Right ventricle myocardium superior (tissue), 1 donor: ENCODE results near the gene OSTM1. TPM values are rescaled to one million over a fixed set of nuclear protein-coding genes. Genes with fewer than 3 reads are reported as not detected.
A peak's percentile ranks its signal among the peaks of the same experiment; 100 is the strongest.

Experiments
- ATAC-seq: fragments of 200-7000 bp; cut with Tn5 transposase; one replicate; pipeline ENCODE4 v1.9.1; 2020; ENCODE audit warnings: mild to moderate bottlenecking; ENCODE audit not compliant: poor library complexity
- DNase-seq: peaks from one replicate; pipeline ENCODE4 v3.0.0-alpha.2; 2020
- intact Hi-C: fragments of 100-400 bp; cut with DNase I; formaldehyde crosslinking; loops from one replicate; pipeline ENCODE4 v1.11.2; 2022
- long read RNA-seq: library from polyadenylated mRNA; unstranded; transcript quantifications from one replicate; pipeline ENCODE4 v2.0.0, GENCODE V29; 2021
- total RNA-seq: library from RNA; stranded (reverse); fragmentation: NEBNext Ultra II Directional; extraction: Animal tissue kit (Norgen Biotek cat#: 25700); gene quantifications from one replicate; pipeline ENCODE4 v1.2.1, GENCODE V29; 2021
- donor health status: DM: no; HTN: yes; CAD: no; lungs with severe emphysema.

OSTM1 gene, protein sequence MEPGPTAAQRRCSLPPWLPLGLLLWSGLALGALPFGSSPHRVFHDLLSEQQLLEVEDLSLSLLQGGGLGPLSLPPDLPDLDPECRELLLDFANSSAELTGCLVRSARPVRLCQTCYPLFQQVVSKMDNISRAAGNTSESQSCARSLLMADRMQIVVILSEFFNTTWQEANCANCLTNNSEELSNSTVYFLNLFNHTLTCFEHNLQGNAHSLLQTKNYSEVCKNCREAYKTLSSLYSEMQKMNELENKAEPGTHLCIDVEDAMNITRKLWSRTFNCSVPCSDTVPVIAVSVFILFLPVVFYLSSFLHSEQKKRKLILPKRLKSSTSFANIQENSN
- total RNA-seq: 35.4 TPM
- long read RNA-seq, full-length matches to known transcripts: 131 of 139 reads
- long read RNA-seq, partial matches to known transcripts: 4 of 139 reads
- long read RNA-seq, other reads (novel, unspliced or antisense): 4 of 139 reads

- DNase-seq (peak; percentile 95), ATAC-seq (peak; percentile 100)
- intact Hi-C loops: no loop called here
These were observed at the start of gene OSTM1 for GRCh38 chr6:108074359-108075144. TSS of gene OSTM1 (minus strand) at chr6:108074741. CDS start at chr6:108074651, 90 bp downstream.

DNA sequence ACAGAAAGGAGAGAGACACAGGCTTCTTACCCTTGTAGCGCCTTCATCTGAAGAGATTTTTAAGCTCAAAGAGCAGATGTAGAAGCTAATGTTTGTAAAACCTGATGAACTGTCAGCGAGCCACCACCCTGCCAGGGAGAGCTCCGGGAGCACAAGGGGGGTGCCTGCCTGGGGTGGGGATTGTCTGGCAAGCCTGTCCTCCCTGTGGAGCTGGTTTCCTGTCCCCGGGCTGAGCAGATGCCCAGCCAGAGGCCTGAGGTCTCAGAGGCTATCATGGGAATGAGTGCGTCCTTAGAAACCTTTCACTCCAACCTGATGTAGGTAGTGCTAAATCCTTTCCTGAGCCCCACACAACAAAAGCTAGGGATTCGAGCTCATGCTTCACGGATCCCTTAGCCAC, 49.4 kb upstream of the OSTM1 start:
- no peak for DNase-seq
- intact Hi-C loops: no loop called here
- ATAC-seq: no peak

- ATAC-seq: no peak
- no peak for DNase-seq
- intact Hi-C loops: no loop called here
These were observed 49.0 kb upstream of the OSTM1 start for GRCh38 chr6:108123481-108123929.

GRCh38 chr6:108121612-108122011, 47.1 kb upstream of the OSTM1 start:
- intact Hi-C loops: no loop called here
- ATAC-seq (no peak), DNase-seq (no peak)

DNA sequence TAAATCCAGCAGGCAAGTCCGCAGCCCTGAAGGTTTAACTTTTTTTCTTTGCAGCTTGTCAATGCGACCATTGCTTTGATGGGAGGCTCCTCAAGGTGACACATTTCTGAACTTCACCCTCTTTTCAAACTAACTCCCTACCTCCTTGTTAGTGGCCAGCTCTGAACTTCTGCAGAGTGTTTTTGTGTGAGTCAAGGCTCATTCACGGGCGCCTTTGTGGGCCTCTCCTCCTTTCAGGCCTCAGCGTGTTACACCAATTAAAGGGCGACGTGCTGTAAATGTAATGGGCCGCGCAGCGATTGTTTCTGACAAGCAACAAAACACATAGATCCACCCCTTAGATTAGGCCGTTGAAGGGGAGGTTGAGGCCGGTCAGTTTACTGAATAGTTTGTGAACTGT, 45.8 kb upstream of the OSTM1 start:
- no peak for DNase-seq
- no peak for ATAC-seq
- intact Hi-C loops: no loop called here

DNA sequence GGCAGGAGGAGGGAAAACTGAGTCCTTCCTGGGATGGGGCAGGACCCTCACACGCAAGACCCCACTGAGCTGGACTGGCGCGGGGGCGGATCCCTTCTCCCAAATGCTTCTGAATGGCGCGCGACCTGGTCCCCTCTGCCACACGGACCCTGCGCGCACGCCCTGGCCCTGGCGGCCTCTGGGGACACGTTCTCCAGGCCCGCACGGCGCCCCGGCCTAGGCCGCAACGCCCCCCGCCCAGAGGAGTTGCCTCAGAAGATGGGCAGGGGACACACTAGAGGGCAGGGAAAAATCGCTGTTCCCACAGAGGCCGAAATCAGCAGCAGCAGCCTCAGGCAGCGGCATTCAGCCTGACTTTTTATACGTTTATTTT, 45.2 kb upstream of the OSTM1 start:
- intact Hi-C loops: loop anchor here (10.0 kb wide), 2 partner anchors 375 to 405 kb away; no protein-coding TSS in a partner anchor
- ATAC-seq (no peak), DNase-seq (no peak)

DNA sequence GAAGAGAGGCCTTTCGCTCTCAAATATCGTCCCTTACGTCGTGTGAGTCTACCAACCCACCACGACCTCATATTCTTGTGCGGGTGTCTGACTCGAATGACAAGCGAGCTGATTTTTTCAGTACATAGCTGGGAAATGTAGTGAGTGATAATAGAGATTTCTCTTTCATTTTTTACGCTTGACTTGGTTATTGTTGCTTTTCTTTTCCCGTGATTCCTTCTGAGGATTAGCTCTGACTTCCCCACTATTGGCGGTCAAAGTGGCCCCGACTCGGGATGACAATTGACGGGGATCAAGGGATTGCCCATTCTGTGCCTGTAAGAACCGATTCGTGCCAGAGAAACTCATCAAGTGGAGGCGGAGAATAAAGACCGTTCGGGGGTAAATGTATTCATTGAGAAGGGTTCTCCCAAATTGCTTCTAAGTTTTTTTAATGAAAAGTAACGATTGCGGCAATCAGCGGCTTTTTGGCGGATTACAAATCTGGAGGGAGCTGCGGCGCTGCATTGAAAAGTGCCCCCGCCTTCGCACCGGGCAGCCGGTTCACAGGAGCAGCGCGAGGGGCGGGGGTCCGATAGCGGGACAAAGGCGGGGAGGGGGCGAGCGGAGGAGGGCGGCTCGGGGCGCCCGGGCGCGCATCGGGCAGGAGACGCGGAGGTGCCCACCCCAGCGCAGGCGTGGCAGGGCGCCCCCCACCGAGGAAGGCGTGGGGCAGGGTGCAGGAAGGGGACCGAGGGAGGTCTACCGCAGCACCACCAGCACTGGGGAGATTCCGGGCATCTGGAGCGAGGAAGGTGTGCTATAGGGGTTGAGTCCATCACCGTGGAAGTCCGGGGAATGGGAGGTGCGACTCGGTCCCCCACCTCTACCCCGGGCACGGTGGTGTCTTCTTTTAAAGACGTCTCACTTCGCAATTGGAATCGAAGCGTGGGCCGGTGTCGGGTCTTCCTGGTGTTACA, 44.5 kb upstream of the OSTM1 start:
- DNase-seq: no peak
- no peak for ATAC-seq
- intact Hi-C loops: loop anchor here (10.0 kb wide), 2 partner anchors 376 to 406 kb away; no protein-coding TSS in a partner anchor

- DNase-seq (no peak), ATAC-seq (no peak)
These were observed 43.8 kb upstream of the OSTM1 start for GRCh38 chr6:108118359-108118724.

GRCh38 chr6:108117427-108118358, 43.2 kb upstream of the OSTM1 start:
- intact Hi-C loops: loop anchor here (10.0 kb wide), 2 partner anchors 377 to 407 kb away; no protein-coding TSS in a partner anchor
- DNase-seq (peak; percentile 60), ATAC-seq (peak; percentile 51)

More at GRCh38 chr6:108118359-108118724, 43.8 kb upstream of the OSTM1 start:
- intact Hi-C loops: loop anchor here (10.0 kb wide), 2 partner anchors 376 to 406 kb away; no protein-coding TSS in a partner anchor

DNA sequence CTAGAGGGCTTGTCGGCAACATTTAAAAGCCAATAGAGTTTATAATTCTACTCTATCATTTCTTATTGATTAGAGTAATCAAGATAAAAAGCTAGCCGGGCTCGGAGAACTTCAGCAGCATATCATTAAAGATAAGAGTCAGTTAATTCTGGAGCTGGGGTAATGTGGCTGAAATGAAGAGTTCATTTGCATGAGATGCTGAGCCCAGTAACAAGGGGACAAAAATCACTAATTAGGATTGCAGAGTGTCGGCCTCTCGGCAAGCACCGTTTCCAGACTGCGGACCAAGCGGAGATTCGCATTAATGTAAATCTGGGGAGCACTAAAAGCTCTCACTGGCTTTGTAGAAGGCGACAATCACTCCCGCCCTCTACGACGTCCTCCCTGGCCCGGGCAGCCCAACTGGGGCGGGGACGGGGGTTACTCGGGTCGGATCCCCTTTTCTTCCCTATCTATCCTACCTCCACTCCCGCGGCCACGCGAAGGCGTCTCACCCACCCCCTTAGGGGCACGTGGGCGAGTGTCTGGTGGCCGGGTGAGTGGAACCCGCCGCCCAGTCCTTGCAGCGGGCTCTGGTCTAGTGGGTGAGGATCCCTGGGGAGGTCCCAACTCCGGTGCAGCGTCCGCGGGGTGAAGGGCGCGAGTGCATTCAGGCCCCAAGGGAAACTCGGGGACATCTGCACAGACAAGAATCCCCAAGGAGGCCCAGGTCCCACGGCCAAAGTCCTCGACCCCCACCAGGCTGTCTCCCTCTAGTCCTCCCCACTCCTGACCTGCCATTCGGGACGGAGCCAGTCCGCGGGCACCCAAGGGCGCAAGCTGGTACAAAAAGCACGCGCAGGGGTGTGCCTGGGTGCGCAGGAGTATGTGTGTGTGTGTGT, 42.2 kb upstream of the OSTM1 start:
- intact Hi-C loops: loop anchor here (10.0 kb wide), 2 partner anchors 378 to 408 kb away; no protein-coding TSS in a partner anchor
- DNase-seq (no peak), ATAC-seq (no peak)

- peak; percentile 43 for DNase-seq
- no peak for ATAC-seq
- intact Hi-C loops: loop anchor here (10.0 kb wide), 2 partner anchors 379 to 409 kb away; no protein-coding TSS in a partner anchor
These were observed 41.1 kb upstream of the OSTM1 start for GRCh38 chr6:108115598-108116058.

DNA sequence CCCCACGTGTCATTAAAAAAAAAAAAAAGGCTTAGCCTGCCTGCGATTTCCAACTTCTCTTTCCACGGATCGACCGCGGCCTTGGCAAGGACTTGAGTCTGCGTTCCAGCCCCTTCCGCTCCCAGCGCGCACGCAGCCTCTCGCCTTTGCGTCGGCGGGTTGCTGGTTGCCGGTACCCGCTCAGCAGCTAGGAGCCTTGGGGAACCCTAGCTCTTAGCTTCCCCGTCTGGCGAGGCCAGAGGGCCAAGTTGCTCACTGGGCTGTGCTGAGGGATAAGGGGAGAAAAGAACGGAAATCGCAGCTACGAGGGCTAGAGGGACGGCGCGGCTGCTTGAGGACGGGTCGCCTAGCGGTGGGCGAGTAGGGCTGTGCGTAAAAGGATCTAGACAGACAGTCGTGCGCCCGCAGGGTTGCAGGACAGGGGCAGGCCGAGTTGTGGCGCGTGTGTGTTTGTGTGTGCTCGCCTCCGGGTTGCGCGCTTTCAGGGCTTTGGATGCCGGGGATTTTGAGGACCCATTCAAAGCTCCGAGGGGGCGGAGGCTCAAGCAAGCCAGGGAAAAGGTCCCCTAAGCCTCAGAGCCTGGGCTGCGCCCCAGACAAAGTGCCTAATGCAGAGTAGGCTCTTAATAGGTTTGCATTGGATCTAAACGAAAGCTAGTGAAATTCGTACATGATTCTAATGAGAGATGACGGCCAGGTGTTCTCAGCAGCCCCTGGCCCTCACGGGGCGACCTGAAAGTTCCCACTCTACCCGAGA, 40.5 kb upstream of the OSTM1 start:
- peak; percentile 78 for ATAC-seq
- peak; percentile 83 for DNase-seq
- intact Hi-C loops: loop anchor here (10.0 kb wide), 2 partner anchors 380 to 410 kb away; no protein-coding TSS in a partner anchor

DNA sequence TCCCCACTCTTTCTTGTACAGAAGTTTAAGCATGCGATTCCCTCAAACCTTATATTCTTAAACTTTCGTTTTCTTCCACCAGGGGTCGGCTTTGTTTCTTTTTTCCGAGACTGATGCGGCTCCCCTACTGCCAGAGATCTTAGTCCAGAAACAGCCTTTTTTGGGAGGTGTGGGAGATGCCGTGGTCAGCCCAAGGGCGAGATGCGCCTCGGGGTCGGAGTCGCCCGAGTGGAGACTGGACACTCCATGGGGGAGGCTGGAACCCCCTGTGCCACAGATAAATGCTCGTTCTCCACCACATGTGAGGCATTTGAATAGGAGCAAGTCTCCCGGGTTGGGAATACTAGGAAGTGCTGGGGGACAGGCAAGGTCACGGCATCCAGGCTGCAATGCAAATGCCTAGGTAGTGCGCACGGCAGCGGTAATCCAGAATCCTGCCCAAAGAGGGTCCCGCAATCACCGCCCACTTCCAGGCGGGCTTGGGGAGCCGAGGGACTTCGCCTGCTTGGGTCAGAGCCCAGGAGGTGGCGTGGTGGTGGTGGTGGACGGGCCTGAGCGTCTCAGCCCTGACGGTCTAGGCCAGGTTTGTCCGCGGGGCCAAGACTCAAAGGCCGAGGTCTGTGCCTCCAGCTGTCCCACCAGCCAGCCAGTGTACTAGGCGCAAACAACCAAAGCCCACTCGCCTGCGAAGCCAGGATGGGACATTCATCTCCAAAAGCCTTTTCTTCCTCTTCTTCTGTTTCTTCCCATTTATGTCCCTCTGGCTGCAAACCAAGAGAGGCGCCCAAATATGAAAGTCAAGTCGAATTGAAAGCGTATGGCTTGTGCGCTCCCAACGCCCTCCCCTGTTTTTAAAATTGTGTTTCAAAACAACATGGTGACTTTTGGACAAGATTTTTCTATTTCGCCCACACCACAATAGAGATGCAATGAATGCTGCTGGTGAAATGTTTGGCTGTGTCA, 39.3 kb upstream of the OSTM1 start:
- DNase-seq: no peak
- intact Hi-C loops: loop anchor here (10.0 kb wide), 2 partner anchors 381 to 411 kb away; no protein-coding TSS in a partner anchor
- peak; percentile 50 for ATAC-seq

GRCh38 chr6:108108374-108108773, 33.8 kb upstream of the OSTM1 start:
- ATAC-seq: no peak
- intact Hi-C loops: no loop called here
- DNase-seq: no peak
